H9 (cell line): ENCODE results near the gene NUDT15. TPM values are rescaled to one million over a fixed set of nuclear protein-coding genes. Genes with fewer than 3 reads are reported as not detected.

Source experiments
- DNase-seq: peaks from one replicate; pipeline ENCODE4 v3.0.0-alpha.2; 2017
- H2AFZ ChIP-seq: one replicate; pipeline ENCODE4 v1.6.1; 2013; ENCODE audit warnings: mild to moderate bottlenecking, low read length, control low read depth, moderate library complexity
- H2AK5ac ChIP-seq: 2 replicates; pipeline ENCODE4 v1.6.1; 2013; ENCODE audit warnings: low read length, control low read depth, mixed read lengths; ENCODE audit not compliant: insufficient read length
- H2BK120ac ChIP-seq: one replicate; pipeline ENCODE4 v1.6.1; 2013; ENCODE audit warnings: low read depth, mild to moderate bottlenecking, low read length, control low read depth, inconsistent platforms; ENCODE audit not compliant: poor library complexity, severe bottlenecking
- H2BK12ac ChIP-seq: 2 replicates; pipeline ENCODE4 v1.6.1; 2013; ENCODE audit warnings: low read length, control low read depth, mixed read lengths, low read depth; ENCODE audit not compliant: insufficient read length
- H2BK15ac ChIP-seq: 2 replicates; pipeline ENCODE4 v1.6.1; 2013; ENCODE audit warnings: low read depth, low read length, control low read depth
- H2BK20ac ChIP-seq: one replicate; pipeline ENCODE4 v1.6.1; 2013; ENCODE audit warnings: low read depth, mild to moderate bottlenecking, low read length, control low read depth, inconsistent platforms; ENCODE audit not compliant: poor library complexity, severe bottlenecking
- H2BK5ac ChIP-seq: 2 replicates; pipeline ENCODE4 v1.6.1; 2013; ENCODE audit warnings: low read length, control low read depth, mixed read lengths; ENCODE audit not compliant: insufficient read length
- H3K14ac ChIP-seq: 2 replicates; pipeline ENCODE4 v1.6.1; 2013; ENCODE audit warnings: low read length, control low read depth; ENCODE audit not compliant: insufficient read depth
- H3K18ac ChIP-seq: 2 replicates; pipeline ENCODE4 v1.6.1; 2013; ENCODE audit warnings: low read depth, mild to moderate bottlenecking, mixed read lengths, low read length, control low read depth; ENCODE audit not compliant: insufficient read length
- H3K23ac ChIP-seq: 2 replicates; pipeline ENCODE4 v1.6.1; 2013; ENCODE audit warnings: low read length, control low read depth, mixed read lengths, low read depth; ENCODE audit not compliant: insufficient read length
- H3K23me2 ChIP-seq: 2 replicates; pipeline ENCODE4 v1.6.1; 2013; ENCODE audit warnings: low read depth, mild to moderate bottlenecking, mixed read lengths, low read length, control low read depth; ENCODE audit not compliant: insufficient read length, poor library complexity, severe bottlenecking
- H3K27ac ChIP-seq: 2 replicates; pipeline ENCODE4 v1.5.1; 2013; ENCODE audit warnings: low read length, control low read depth, mixed read lengths, low read depth; ENCODE audit not compliant: insufficient read length
- H3K27me3 ChIP-seq: 2 replicates; pipeline ENCODE4 v1.6.1; 2013; ENCODE audit warnings: low read length, control low read depth, inconsistent platforms; ENCODE audit not compliant: insufficient read depth
- H3K4ac ChIP-seq: 2 replicates; pipeline ENCODE4 v1.6.1; 2013; ENCODE audit warnings: low read depth, mild to moderate bottlenecking, control low read depth, inconsistent platforms, low read length, moderate library complexity
- H3K4me1 ChIP-seq: 2 replicates; pipeline ENCODE4 v1.6.1; 2013; ENCODE audit warnings: low read length, control low read depth, inconsistent platforms; ENCODE audit not compliant: insufficient read depth
- H3K4me2 ChIP-seq: 2 replicates; pipeline ENCODE4 v1.6.1; 2013; ENCODE audit warnings: low read length, control low read depth, mixed read lengths; ENCODE audit not compliant: insufficient read length, insufficient read depth
- H3K56ac ChIP-seq: 2 replicates; pipeline ENCODE4 v1.6.1; 2013; ENCODE audit warnings: low read depth, mild to moderate bottlenecking, mixed read lengths, low read length, control low read depth; ENCODE audit not compliant: insufficient read length
- H3K79me1 ChIP-seq: 2 replicates; pipeline ENCODE4 v1.6.1; 2013; ENCODE audit warnings: low read depth, mild to moderate bottlenecking, moderate library complexity, low read length, control low read depth, inconsistent platforms; ENCODE audit not compliant: insufficient read depth, poor library complexity, severe bottlenecking
- H3K79me2 ChIP-seq: 2 replicates; pipeline ENCODE4 v1.6.1; 2013; ENCODE audit warnings: low read length, control low read depth, inconsistent platforms; ENCODE audit not compliant: insufficient read depth
- H3K9ac ChIP-seq: 2 replicates; pipeline ENCODE4 v1.6.1; 2013; ENCODE audit warnings: low read length, control low read depth, mixed read lengths; ENCODE audit not compliant: insufficient read length; ENCODE audit errors: extremely low read depth
- H3K9me3 ChIP-seq: one replicate; pipeline ENCODE4 v1.6.1; 2013; ENCODE audit warnings: low read depth, low read length, inconsistent platforms; ENCODE audit not compliant: control insufficient read depth
- H3T11ph ChIP-seq: one replicate; pipeline ENCODE4 v1.6.1; 2013; ENCODE audit warnings: mild to moderate bottlenecking, low read length, control low read depth, inconsistent platforms
- H4K20me1 ChIP-seq: one replicate; pipeline ENCODE4 v1.6.1; 2013; ENCODE audit not compliant: control insufficient read depth, insufficient read length, insufficient read depth
- H4K5ac ChIP-seq: 2 replicates; pipeline ENCODE4 v1.6.1; 2013; ENCODE audit warnings: low read depth, mild to moderate bottlenecking, mixed read lengths, low read length, control low read depth; ENCODE audit not compliant: insufficient read length
- H4K8ac ChIP-seq: replicated peaks from 2 replicates; pipeline ENCODE4 v1.6.1; 2013; ENCODE audit warnings: low read length, control low read depth, mixed read lengths, low read depth; ENCODE audit not compliant: insufficient read length
- H4K91ac ChIP-seq: 2 replicates; pipeline ENCODE4 v1.6.1; 2013; ENCODE audit warnings: low read depth, mild to moderate bottlenecking, moderate library complexity, mixed read lengths, low read length, control low read depth; ENCODE audit not compliant: insufficient read length
- H3K27ac Mint-ChIP-seq, 3 experiments: 2 replicates in 2 of 3; 3 replicates in 1 of 3; pipeline ENCODE4 v1.8.0; 2020 to 2021; ENCODE audit warnings: mixed read lengths in 3 of 3, mild to moderate bottlenecking in 1 of 3, moderate library complexity in 1 of 3
- H3K27me3 Mint-ChIP-seq: 2 replicates; pipeline ENCODE4 v1.8.0; 2021; ENCODE audit warnings: low read depth, mild to moderate bottlenecking, moderate library complexity, mixed read lengths
- H3K36me3 Mint-ChIP-seq, 3 experiments: 2 replicates in 2 of 3; 3 replicates in 1 of 3; pipeline ENCODE4 v1.8.0; 2020 to 2021; ENCODE audit warnings: low read depth in 3 of 3, mixed read lengths in 3 of 3; ENCODE audit not compliant: insufficient read depth in 1 of 3
- H3K4me1 Mint-ChIP-seq, 2 experiments: 2 replicates each; pipeline ENCODE4 v1.8.0; 2020; ENCODE audit warnings: mixed read lengths in 2 of 2
- H3K4me3 Mint-ChIP-seq, 2 experiments: 2 replicates in 1 of 2; 3 replicates in 1 of 2; pipeline ENCODE4 v1.8.0; 2020 to 2021; ENCODE audit warnings: mild to moderate bottlenecking in 2 of 2, mixed read lengths in 2 of 2, moderate library complexity in 1 of 2
- H3K9me3 Mint-ChIP-seq, 2 experiments: 2 replicates in 1 of 2; 3 replicates in 1 of 2; pipeline ENCODE4 v1.8.0; 2020; ENCODE audit warnings: mild to moderate bottlenecking in 2 of 2, mixed read lengths in 2 of 2, moderate library complexity in 1 of 2
- CTCF ChIP-seq: fragments of 200-600 bp; sonication (generic); conservative IDR thresholded peaks from 3 replicates; pipeline ENCODE4 v1.8.0; 2021; ENCODE audit warnings: antibody characterized with exemption, mild to moderate bottlenecking
- WGBS: extraction: QIAGEN DNeasy Blood & Tissue Kit; methylation state at CpG from one replicate; pipeline ENCODE4 v1.1.7; 2013; ENCODE audit warnings: missing lambda C conversion rate, low lambda C conversion rate, mixed read lengths; ENCODE audit not compliant: insufficient read length; ENCODE audit errors: extremely low coverage; 5-methylcytosine and 5-hydroxymethylcytosine counted together
- total RNA-seq: library from RNA; stranded (reverse); gene quantifications from 2 replicates; pipeline ENCODE4 v1.2.1, GENCODE V29; 2021

The NUDT15 gene
- total RNA-seq, 1 experiment from 2014 or later: 50.5 TPM

- Mint-ChIP-seq H3K27me3 (no peaks in the 10 kb centered on the region), H3K4me3 (no peak overlapping the region), H3K36me3 (peaks cover 77 to 96% (median 88%) of the 10 kb centered on the region in 3 experiments), H3K27ac (no peak overlapping the region), H3K9me3 (peaks cover 57 to 68% of the 10 kb centered on the region in 2 experiments), H3K4me1 (no peaks in the 10 kb centered on the region)
- no peak overlapping the region for H2BK5ac ChIP-seq
- no peak overlapping the region for H3T11ph ChIP-seq
- no peak overlapping the region for H2BK15ac ChIP-seq
- H3K4ac ChIP-seq: no peak overlapping the region
- no CpG with 5 or more reads among the region's 2 CpGs for WGBS
- H4K8ac ChIP-seq: no peak overlapping the region
- TF ChIP-seq CTCF: no peak
- no peak overlapping the region for H4K91ac ChIP-seq
- H3K18ac ChIP-seq: no peak overlapping the region
- no peak overlapping the region for H3K56ac ChIP-seq
- no peak overlapping the region for H2BK20ac ChIP-seq
- no peak overlapping the region for H2BK12ac ChIP-seq
- H2BK120ac ChIP-seq: no peak overlapping the region
- no peak overlapping the region for H3K27ac ChIP-seq
- no peaks in the 10 kb centered on the region for H3K4me1 ChIP-seq
- peaks cover 74% of the 10 kb centered on the region for H3K9me3 ChIP-seq
- no peak overlapping the region for H3K23ac ChIP-seq
- H3K27me3 ChIP-seq: no peaks in the 10 kb centered on the region
- no peak overlapping the region for H3K14ac ChIP-seq
- no peak overlapping the region for H2AFZ ChIP-seq
- no peaks in the 10 kb centered on the region for H3K79me2 ChIP-seq
- no peaks in the 10 kb centered on the region for H4K20me1 ChIP-seq
- H4K5ac ChIP-seq: no peak overlapping the region
- H2AK5ac ChIP-seq: no peak overlapping the region
- no peaks in the 10 kb centered on the region for H3K79me1 ChIP-seq
- H3K23me2 ChIP-seq: no peaks in the 10 kb centered on the region
- no peak overlapping the region for H3K9ac ChIP-seq
- H3K4me2 ChIP-seq: no peak overlapping the region
- DNase-seq: no peak
These were observed 31.4 kb downstream of the NUDT15 start for GRCh38 chr13:48068952-48069351.
